Measurements from ENCODE around the gene NFIL3. TPM values are rescaled to one million over a fixed set of nuclear protein-coding genes. Genes with fewer than 3 reads are reported as not detected.

Gene NFIL3
- total and polyA plus RNA-seq, 2 of the 4 experiments (the other 2 are of a cell fraction) = 27.6 to 27.7 TPM

- in situ Hi-C loops (cut with MboI; ENCODE audit: low sequenced_read_pairs) (loop anchor here (5.0 kb wide), 1 partner anchor 502 kb away; no protein-coding TSS in a partner anchor), intact Hi-C loops (cut with micrococcal nuclease) (loop anchor here (2.0 to 10.0 kb wide), 6 partner anchors 75 to 1255 kb away; no protein-coding TSS in a partner anchor), dilution Hi-C loops (cut with HindIII; ENCODE audit: low sequenced_read_pairs, unreplicated experiment) (no loop called here)
- H2BK120ac ChIP-seq (ENCODE audit: low read depth, low read length) = peak overlapping the region; percentile 89
- peak overlapping the region; percentile 95 for H2BK5ac ChIP-seq (ENCODE audit: low read depth, low read length, poor library complexity, severe bottlenecking)
- no TSS peak for BruUV-seq (replicated peaks)
- peak overlapping the region; percentile 77 for H4K91ac ChIP-seq (ENCODE audit: insufficient read depth, low read depth, low read length)
- DNase-seq (peak; percentile 97), ATAC-seq (ENCODE audit: low read depth) (0 out of 2 replicates have a peak, but pooled peaks have one; percentile 2)
- H3K79me1 ChIP-seq (ENCODE audit: low read depth in 1 of 2, low read length in 2 of 2) = peaks cover 4 to 14% of the 10 kb centered on the region in 2 experiments; a peak in 3 of 4 replicates
- peak overlapping the region; percentile 81 for H3K4me2 ChIP-seq (ENCODE audit: low read depth, low read length)
- H2AK9ac ChIP-seq (replicated peaks; ENCODE audit: low read depth, low read length, poor library complexity) = peak overlapping the region; percentile 13
- ChIA-PET CTCF (interaction anchor here (0.7 to 1.4 kb wide), 2 partner anchors 14 to 272 kb away, joined by 3 to 5 read pairs; no protein-coding TSS in a partner anchor), POLR2A (ENCODE audit: unreplicated experiment) (interaction anchor here (0.6 to 0.9 kb wide), 2 partner anchors 48 to 329 kb away, joined by 3 to 5 read pairs; no protein-coding TSS in a partner anchor)
- H3K23ac ChIP-seq (ENCODE audit: low read depth, low read length) = peak overlapping the region; percentile 81
- no peak overlapping the region for H2AFZ ChIP-seq (replicated peaks; ENCODE audit: low read length, poor library complexity)
- H3K9ac ChIP-seq (ENCODE audit: low read depth, low read length) = peak overlapping the region; percentile 76
- peaks cover 11% of the 10 kb centered on the region for H3K4me1 ChIP-seq (ENCODE audit: control insufficient read depth, insufficient read depth, low read length)
- peak overlapping the region; percentile 68 for H2AK5ac ChIP-seq (ENCODE audit: low read depth, low read length)
- H2BK20ac ChIP-seq (ENCODE audit: low read depth, low read length) = peak overlapping the region; percentile 66
- WGBS, 2 experiments (ENCODE audit: extremely low coverage in 2 of 2, insufficient read length in 1 of 2) = 0% methylated on average over 2 of the region's 10 CpGs; no CpG with 5 or more reads in 1 of the 2 experiments
- peaks cover 3% of the 10 kb centered on the region; the same call in 1 of the 2 replicates for H3K36me3 ChIP-seq (ENCODE audit: control insufficient read depth, insufficient read depth, low read length)
- H3K9me3 ChIP-seq (ENCODE audit: control insufficient read depth, insufficient read depth, low read length) = no peaks in the 10 kb centered on the region
- H3K18ac ChIP-seq (ENCODE audit: low read depth, low read length) = peak overlapping the region; percentile 82
- peak overlapping the region; percentile 85 for H3K14ac ChIP-seq (replicated peaks; ENCODE audit: low read depth, low read length)
- peaks cover 37% of the 10 kb centered on the region for H4K20me1 ChIP-seq (ENCODE audit: insufficient read depth, low read length)
- peaks cover 4% of the 10 kb centered on the region; the same call in 1 of the 2 replicates for H3K9me1 ChIP-seq (ENCODE audit: insufficient read depth, low read length)
- peak overlapping the region; percentile 88 for H3K56ac ChIP-seq (ENCODE audit: extremely low read depth, insufficient read depth, low read length)
- peak overlapping the region; percentile 48; the same call in 2 of the 3 replicates for H2BK15ac ChIP-seq (ENCODE audit: low read depth, low read length)
- H3K4me3 ChIP-seq (ENCODE audit: insufficient read depth, low read depth, low read length) = peak overlapping the region; percentile 26; the same call in 1 of the 2 replicates
- peak overlapping the region; percentile 61 for H4K5ac ChIP-seq (ENCODE audit: low read depth, low read length)
- H3K27ac ChIP-seq (ENCODE audit: insufficient read depth, low read length) = peak overlapping the region; percentile 97
- H3K4ac ChIP-seq (ENCODE audit: low read depth, low read length) = peak overlapping the region; percentile 70
- peak overlapping the region; percentile 47 to 72 for H4K8ac ChIP-seq (ENCODE audit: low read depth in 2 of 2, low read length in 2 of 2)
- H3K27me3 ChIP-seq (ENCODE audit: control insufficient read depth, insufficient read depth, low read length) = no peaks in the 10 kb centered on the region
- TF ChIP-seq BHLHE40 (IDR thresholded peaks at IDR 0.05; ENCODE audit: low read depth, low read length) (peak; percentile 70; the same call in 1 of the 2 replicates), MXI1 (IDR thresholded peaks at IDR 0.05; ENCODE audit: borderline replicate concordance, low read depth, low read length) (no peak), SMC3 (IDR thresholded peaks at IDR 0.05; ENCODE audit: low read depth, low read length) (0 out of 2 replicates have a peak, but pooled peaks have one; percentile 14), POLR2A (IDR thresholded peaks at IDR 0.05; ENCODE audit: low read depth, low read length) (no peak; the same call in 1 of the 2 replicates), MAFK (IDR thresholded peaks at IDR 0.05; ENCODE audit: low read depth, low read length) (peak; percentile 47; the same call in 1 of the 2 replicates), CHD1 (IDR thresholded peaks at IDR 0.05; ENCODE audit: low read depth, low read length) (0 out of 2 replicates have a peak, but pooled peaks have one; percentile 67), FOS (IDR thresholded peaks at IDR 0.05; ENCODE audit: low read depth, low read length) (peak; percentile 95), CTCF (conservative IDR thresholded peaks at IDR 0.05; ENCODE audit: low read depth, low read length) (no peak), RCOR1 (IDR thresholded peaks at IDR 0.05; ENCODE audit: insufficient replicate concordance, low read length) (peak; percentile 72), CEBPB (IDR thresholded peaks at IDR 0.05; ENCODE audit: low read depth, low read length) (peak; percentile 100), MAZ (IDR thresholded peaks at IDR 0.05; ENCODE audit: borderline replicate concordance, low read depth, low read length) (no peak), NFE2L2 (IDR thresholded peaks at IDR 0.05; ENCODE audit: low read depth, low read length) (peak; percentile 33; the same call in 1 of the 2 replicates)
- TF ChIP-seq, protein P1, sequence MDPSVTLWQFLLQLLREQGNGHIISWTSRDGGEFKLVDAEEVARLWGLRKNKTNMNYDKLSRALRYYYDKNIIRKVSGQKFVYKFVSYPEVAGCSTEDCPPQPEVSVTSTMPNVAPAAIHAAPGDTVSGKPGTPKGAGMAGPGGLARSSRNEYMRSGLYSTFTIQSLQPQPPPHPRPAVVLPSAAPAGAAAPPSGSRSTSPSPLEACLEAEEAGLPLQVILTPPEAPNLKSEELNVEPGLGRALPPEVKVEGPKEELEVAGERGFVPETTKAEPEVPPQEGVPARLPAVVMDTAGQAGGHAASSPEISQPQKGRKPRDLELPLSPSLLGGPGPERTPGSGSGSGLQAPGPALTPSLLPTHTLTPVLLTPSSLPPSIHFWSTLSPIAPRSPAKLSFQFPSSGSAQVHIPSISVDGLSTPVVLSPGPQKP (IDR thresholded peaks at IDR 0.05; ENCODE audit: borderline replicate concordance, low read depth, low read length) = no peak
These were observed 4.1 kb downstream of the NFIL3 start for GRCh38 chr9:91419222-91420191.
